Fibroblast of pulmonary artery (primary cell): ENCODE measurements around the gene ETFA.

ENCODE experiments used
- DNase-seq: peaks from one replicate; pipeline ENCODE4 v3.0.0-alpha.2; 2010; ENCODE audit warnings: low read depth
- H3K4me3 ChIP-seq: replicated peaks from 2 replicates; pipeline ENCODE4 v1.5.1; 2011; ENCODE audit warnings: low read depth, mild to moderate bottlenecking, control low read depth, low read length, moderate library complexity
- CTCF ChIP-seq: IDR thresholded peaks from 2 replicates; pipeline ENCODE4 v1.5.1; 2011; ENCODE audit warnings: mild to moderate bottlenecking, control low read depth, low read length, inconsistent platforms; ENCODE audit errors: missing control alignments

Gene ETFA

GRCh38 chr15:76173317-76173834, 137.9 kb downstream of the ETFA start:
- no peak overlapping the region for H3K4me3 ChIP-seq
- no peak for DNase-seq
- TF ChIP-seq CTCF = no peak

- TF ChIP-seq CTCF = no peak
- DNase-seq = no peak
Measured at GRCh38 chr15:76172782-76173181, 138.5 kb downstream of the ETFA start.

GRCh38 chr15:76169911-76170800, 141.1 kb downstream of the ETFA start:
- DNase-seq = no peak
- no peak for TF ChIP-seq CTCF
- H3K4me3 ChIP-seq = no peak overlapping the region

More at GRCh38 chr15:76172782-76173181, 138.5 kb downstream of the ETFA start:
- H3K4me3 ChIP-seq = no peak overlapping the region

- no peak for TF ChIP-seq CTCF
- DNase-seq = no peak
- H3K4me3 ChIP-seq = no peak overlapping the region
Measured at GRCh38 chr15:76169018-76169417, 142.3 kb downstream of the ETFA start.

GRCh38 chr15:76168237-76168984, 142.9 kb downstream of the ETFA start:
- no peak for TF ChIP-seq CTCF
- H3K4me3 ChIP-seq = no peak overlapping the region
- DNase-seq = no peak

GRCh38 chr15:76165951-76166350, 145.3 kb downstream of the ETFA start:
- DNase-seq = no peak
- TF ChIP-seq CTCF = no peak
- no peak overlapping the region for H3K4me3 ChIP-seq
